T47D (cell line): Measurements from ENCODE around the gene NOSTRIN.
"Not testable (repeated sequence)": the region's sequence is repeated elsewhere in the genome, so short reads cannot be mapped to it uniquely, and the experiment has no call there.

Source experiments
- DNase-seq, 2 experiments: peaks; one replicate each; pipeline versions ENCODE4 v3.0.0 to v3.0.0-alpha.2; 2011 to 2012; ENCODE audit warnings: low read depth in 1 of 2, low spot score in 1 of 2
- JUND ChIP-seq: IDR thresholded peaks from 2 replicates; pipeline ENCODE4 v1.6.1; 2012; ENCODE audit warnings: low read depth
- in situ Hi-C: cut with HindIII; loops from 2 replicates; pipeline ENCODE4 v1.10.0; 2016; ENCODE audit warnings: low sequenced_read_pairs, low pct_unique_long_range_greater_than_20kb

NOSTRIN gene

GRCh38 chr2:168849610-168850009 is 47.2 kb downstream of the NOSTRIN start:
- TF ChIP-seq JUND = no peak

GRCh38 chr2:168850846-168851245 is 48.4 kb downstream of the NOSTRIN start:
- in situ Hi-C loops = no loop called here
- TF ChIP-seq JUND = no peak

More at GRCh38 chr2:168849610-168850009, 47.2 kb downstream of the NOSTRIN start:
- DNase-seq = peak in 1 of 2 experiments; percentile 16
- in situ Hi-C loops = no loop called here

GRCh38 chr2:168851674-168852320 is 49.4 kb downstream of the NOSTRIN start:
- TF ChIP-seq JUND = no peak
- DNase-seq = no peak
- in situ Hi-C loops = no loop called here

More at GRCh38 chr2:168850846-168851245, 48.4 kb downstream of the NOSTRIN start:
- no peak for DNase-seq

- in situ Hi-C loops = no loop called here
- no peak for TF ChIP-seq JUND
Observed at GRCh38 chr2:168852481-168852880, 50.0 kb downstream of the NOSTRIN start.

GRCh38 chr2:168853471-168853870 is 51.0 kb downstream of the NOSTRIN start:
- in situ Hi-C loops = no loop called here
- no peak for DNase-seq
- no peak for TF ChIP-seq JUND

More at GRCh38 chr2:168852481-168852880, 50.0 kb downstream of the NOSTRIN start:
- DNase-seq = no peak

- no peak for TF ChIP-seq JUND
- in situ Hi-C loops = no loop called here
- no peak for DNase-seq
Observed at GRCh38 chr2:168854651-168855050, 52.2 kb downstream of the NOSTRIN start.

GRCh38 chr2:168855601-168856000 is 53.2 kb downstream of the NOSTRIN start:
- in situ Hi-C loops = no loop called here
- no peak for TF ChIP-seq JUND
- no peak for DNase-seq

GRCh38 chr2:168858146-168858545 is 55.7 kb downstream of the NOSTRIN start:
- TF ChIP-seq JUND = no peak
- DNase-seq = no peak
- in situ Hi-C loops = no loop called here

- in situ Hi-C loops = not testable (repeated sequence)
Observed at GRCh38 chr2:168867164-168867563, 64.7 kb downstream of the NOSTRIN start.

GRCh38 chr2:168870369-168870768 is 67.9 kb downstream of the NOSTRIN start:
- in situ Hi-C loops, DNase-seq: not testable (repeated sequence)

More at GRCh38 chr2:168867164-168867563, 64.7 kb downstream of the NOSTRIN start:
- not testable (repeated sequence) for DNase-seq

- in situ Hi-C loops, DNase-seq: not testable (repeated sequence)
Observed at GRCh38 chr2:168870824-168871223, 68.4 kb downstream of the NOSTRIN start.

- in situ Hi-C loops = no loop called here
- TF ChIP-seq JUND = no peak
- DNase-seq = no peak
Observed at GRCh38 chr2:168874368-168875054, 72.1 kb downstream of the NOSTRIN start.

- DNase-seq, in situ Hi-C loops: not testable (repeated sequence)
Observed at GRCh38 chr2:168882163-168882562, 79.7 kb downstream of the NOSTRIN start.
